Neural cell (in vitro differentiated cells): ENCODE data around the gene DOCK8. TPM values are rescaled to one million over a fixed set of nuclear protein-coding genes. Genes with fewer than 3 reads are reported as not detected.
"Not testable (repeated sequence)": the region's sequence is repeated elsewhere in the genome, so short reads cannot be mapped to it uniquely, and the experiment has no call there.

Experiments
- H2AFZ ChIP-seq: fragments of 200-600, 300-800 bp; sonication (generic), shearing (Covaris generic); 2 replicates; pipeline ENCODE4 v1.6.0; 2014; ENCODE audit warnings: low read depth, mild to moderate bottlenecking, antibody characterized with exemption, low read length, moderate library complexity
- H3F3A ChIP-seq: fragments of 200-600 bp; shearing (Covaris generic); 2 replicates; pipeline ENCODE4 v1.6.1; 2016; ENCODE audit warnings: mild to moderate bottlenecking, moderate library complexity, mixed read lengths, antibody characterized with exemption, low read length; ENCODE audit not compliant: insufficient read depth, poor library complexity, severe bottlenecking
- H3K27ac ChIP-seq: fragments of 200-600, 300-800 bp; sonication (generic), shearing (Covaris generic); 2 replicates; pipeline ENCODE4 v1.5.1; 2014; ENCODE audit warnings: mild to moderate bottlenecking, low read length, moderate library complexity
- H3K27me3 ChIP-seq: fragments of 300-800, 200-600 bp; sonication (generic), shearing (Covaris generic); 2 replicates; pipeline ENCODE4 v1.6.0; 2014; ENCODE audit warnings: mild to moderate bottlenecking, low read depth, low read length, moderate library complexity; ENCODE audit not compliant: insufficient read depth
- H3K36me3 ChIP-seq: fragments of 300-800, 200-600 bp; sonication (generic), shearing (Covaris generic); 2 replicates; pipeline ENCODE4 v1.5.1; 2014; ENCODE audit warnings: mild to moderate bottlenecking, antibody characterized with exemption, low read length, moderate library complexity; ENCODE audit not compliant: insufficient read depth
- H3K4me2 ChIP-seq: fragments of 300-800, 200-600 bp; sonication (generic), shearing (Covaris generic); 2 replicates; pipeline ENCODE4 v1.6.0; 2014; ENCODE audit warnings: mild to moderate bottlenecking, low read length
- H3K4me3 ChIP-seq: fragments of 300-800, 200-600 bp; sonication (generic), shearing (Covaris generic); 2 replicates; pipeline ENCODE4 v1.5.1; 2014; ENCODE audit warnings: mild to moderate bottlenecking, low read length, moderate library complexity
- H3K79me2 ChIP-seq: fragments of 200-600 bp; shearing (Covaris generic); replicated peaks from 2 replicates; pipeline ENCODE4 v1.6.0; 2014; ENCODE audit warnings: mild to moderate bottlenecking, low read length, moderate library complexity; ENCODE audit not compliant: insufficient read depth
- H3K9ac ChIP-seq: fragments of 300-800, 200-600 bp; sonication (generic), shearing (Covaris generic); 2 replicates; pipeline ENCODE4 v1.6.1; 2016; ENCODE audit warnings: mild to moderate bottlenecking, low read length, mixed read lengths
- H3K9me2 ChIP-seq: fragments of 200-600 bp; shearing (Covaris generic); 2 replicates; pipeline ENCODE4 v1.6.1; 2016; ENCODE audit warnings: mild to moderate bottlenecking, low read length, mixed read lengths; ENCODE audit not compliant: insufficient read depth
- H3K9me3 ChIP-seq: fragments of 200-600, 300-800 bp; sonication (generic), shearing (Covaris generic); 2 replicates; pipeline ENCODE4 v1.6.1; 2016; ENCODE audit warnings: mild to moderate bottlenecking, mixed run types, low read length, moderate library complexity, mixed read lengths
- H4K20me1 ChIP-seq: fragments of 200-600 bp; shearing (Covaris generic); 2 replicates; pipeline ENCODE4 v1.6.1; 2016; ENCODE audit warnings: mild to moderate bottlenecking, mixed run types; ENCODE audit not compliant: insufficient read depth
- CTCF ChIP-seq: fragments of 450-650 bp; IDR thresholded peaks from 2 replicates; pipeline ENCODE4 v1.5.1; 2014; ENCODE audit warnings: antibody characterized with exemption, mild to moderate bottlenecking, moderate library complexity; ENCODE audit not compliant: poor library complexity, severe bottlenecking
- EP300 ChIP-seq: fragments of 450-650 bp; conservative IDR thresholded peaks from 2 replicates; pipeline ENCODE4 v1.6.1; 2014; ENCODE audit warnings: antibody characterized with exemption, mild to moderate bottlenecking, moderate library complexity; ENCODE audit not compliant: poor library complexity, severe bottlenecking
- EZH2 ChIP-seq: fragments of 200-600, 300-800 bp; shearing (Covaris generic), sonication (generic); IDR thresholded peaks from 2 replicates; pipeline ENCODE4 v1.6.1; 2014; ENCODE audit warnings: antibody characterized with exemption, low read length, borderline replicate concordance, mild to moderate bottlenecking; ENCODE audit not compliant: insufficient read depth, poor library complexity, severe bottlenecking
- MXI1 ChIP-seq: fragments of 450-650 bp; conservative IDR thresholded peaks from 2 replicates; pipeline ENCODE4 v1.6.1; 2014; ENCODE audit warnings: antibody characterized with exemption, mild to moderate bottlenecking; ENCODE audit not compliant: poor library complexity, severe bottlenecking
- POLR2AphosphoS5 ChIP-seq: IDR thresholded peaks from 2 replicates; pipeline ENCODE4 v1.6.1; 2012
- RAD21 ChIP-seq: fragments of 450-650 bp; conservative IDR thresholded peaks from 2 replicates; pipeline ENCODE4 v1.6.1; 2014; ENCODE audit warnings: antibody characterized with exemption, mild to moderate bottlenecking, moderate library complexity
- REST ChIP-seq: IDR thresholded peaks from 2 replicates; pipeline ENCODE4 v1.6.1; 2012; ENCODE audit warnings: borderline replicate concordance
- SMC3 ChIP-seq: fragments of 450-650 bp; conservative IDR thresholded peaks from 2 replicates; pipeline ENCODE4 v1.6.1; 2014; ENCODE audit warnings: antibody characterized with exemption, mild to moderate bottlenecking, moderate library complexity; ENCODE audit not compliant: poor library complexity
- TAF1 ChIP-seq: IDR thresholded peaks from 2 replicates; pipeline ENCODE4 v1.6.1; 2012; ENCODE audit warnings: low read depth
- polyA plus RNA-seq: library from polyadenylated mRNA; depleted of rRNA; stranded (reverse); fragments of >200 nt; gene quantifications from 2 replicates; pipeline ENCODE4 v1.2.3, GENCODE V29; 2014

Gene DOCK8
- polyA plus RNA-seq, 1 donor from 2014 or later, result not detected

GRCh38 chr9:212297-212696 lies 2.4 kb upstream of the DOCK8 start:
- no peak overlapping the region for H3K9ac ChIP-seq
- no peak overlapping the region for H3K4me3 ChIP-seq
- no peaks in the 10 kb centered on the region for H4K20me1 ChIP-seq
- H2AFZ ChIP-seq, result no peak overlapping the region
- H3K79me2 ChIP-seq, result no peaks in the 10 kb centered on the region
- H3K9me2 ChIP-seq, result no peaks in the 10 kb centered on the region
- peaks cover 42% of the 10 kb centered on the region for H3K27me3 ChIP-seq
- no peaks in the 10 kb centered on the region for H3K36me3 ChIP-seq
- TF ChIP-seq POLR2AphosphoS5 (no peak), EZH2 (no peak), TAF1 (no peak), REST (no peak), RAD21 (no peak), CTCF (no peak)
- H3K27ac ChIP-seq, result no peak overlapping the region
- H3K4me2 ChIP-seq, result no peak overlapping the region
- H3F3A ChIP-seq, result no peaks in the 10 kb centered on the region
- no peaks in the 10 kb centered on the region for H3K9me3 ChIP-seq

- not testable (repeated sequence) for H3K79me2 ChIP-seq, H3K9me2 ChIP-seq, H3K27ac ChIP-seq, H3F3A ChIP-seq, H4K20me1 ChIP-seq, H3K36me3 ChIP-seq, H3K9me3 ChIP-seq, H3K9ac ChIP-seq, H3K4me2 ChIP-seq, H2AFZ ChIP-seq, H3K4me3 ChIP-seq
- peaks cover 45% of the 10 kb centered on the region for H3K27me3 ChIP-seq
Observed at GRCh38 chr9:213901-214300, 764 bp upstream of the DOCK8 start.

GRCh38 chr9:214351-214647 lies 366 bp upstream of the DOCK8 start:
- Histone ChIP-seq H3K4me2 (no peak overlapping the region), H3K27ac (no peak overlapping the region), H3K9me3 (no peaks in the 10 kb centered on the region), H4K20me1 (no peaks in the 10 kb centered on the region), H3K27me3 (peaks cover 45% of the 10 kb centered on the region), H2AFZ (no peak overlapping the region), H3K4me3 (peak overlapping the region; percentile 69), H3K36me3 (no peaks in the 10 kb centered on the region), H3K79me2 (no peaks in the 10 kb centered on the region), H3K9ac (no peak overlapping the region), H3K9me2 (no peaks in the 10 kb centered on the region), H3F3A (no peaks in the 10 kb centered on the region)
- no peak for TF ChIP-seq SMC3
- no peak for TF ChIP-seq RAD21
- no peak for TF ChIP-seq MXI1
- no peak for TF ChIP-seq CTCF
- no peak for TF ChIP-seq POLR2AphosphoS5
- no peak for TF ChIP-seq EP300
- no peak for TF ChIP-seq TAF1
